Gastroesophageal sphincter (tissue), 3 donors: ENCODE results near the gene HDAC4.

Experiments
- CTCF ChIP-seq, 4 experiments: fragments of 200-600 bp in 2 of 4; fragments of 450-650 bp in 2 of 4; sonication (generic) in 1 of 4; IDR thresholded peaks; one replicate each; pipeline ENCODE4 v1.5.1; 2017 to 2019; ENCODE audit warnings: antibody characterized with exemption in 4 of 4, mild to moderate bottlenecking in 2 of 4, moderate library complexity in 2 of 4
- POLR2A ChIP-seq, 2 donors: fragments of 450-650 bp; IDR thresholded peaks; one replicate each; pipeline ENCODE4 v1.6.1; 2017; ENCODE audit warnings: antibody characterized with exemption in 2 of 2, mild to moderate bottlenecking in 2 of 2, moderate library complexity in 1 of 2
- POLR2AphosphoS5 ChIP-seq: sonication (generic); formaldehyde crosslinking; IDR thresholded peaks from one replicate; pipeline ENCODE4 v1.6.1; 2017; ENCODE audit warnings: antibody characterized with exemption

GRCh38 chr2:239360008-239360407, 40.8 kb downstream of the HDAC4 start:
- TF ChIP-seq CTCF (IDR thresholded peaks at IDR 0.05) (no peak), POLR2A (IDR thresholded peaks at IDR 0.05) (no peak), POLR2AphosphoS5 (no peak)
